ENCODE results near the gene TGFBR3.

- TF ChIP-seq POLR2B (IDR thresholded peaks at IDR 0.05; ENCODE audit: low read depth, partially characterized antibody) (no peak), ZNF449 (CRISPR knock-in tag; IDR thresholded peaks at IDR 0.05) (no peak), AFF4 (CRISPR knock-in tag; IDR thresholded peaks at IDR 0.05) (no peak), PURB (CRISPR knock-in tag; IDR thresholded peaks at IDR 0.05; ENCODE audit: low read depth) (no peak), CBFA2T3 (IDR thresholded peaks at IDR 0.05) (no peak), NCOA6 (IDR thresholded peaks at IDR 0.05) (no peak), EZH2 (IDR thresholded peaks at IDR 0.05; ENCODE audit: borderline replicate concordance, low read depth, low read length) (no peak), USF2 (CRISPR knock-in tag; IDR thresholded peaks at IDR 0.05) (no peak), ZNF609 (CRISPR knock-in tag; IDR thresholded peaks at IDR 0.05; ENCODE audit: borderline replicate concordance) (no peak)
Observed at GRCh38 chr1:91704746-91705145, 181.2 kb downstream of the TGFBR3 start.
